SK-N-MC (cell line): Measurements from ENCODE around the gene RPGRIP1L.

Source experiments
- DNase-seq: peaks from one replicate; pipeline ENCODE4 v3.0.0-alpha.2; 2011; ENCODE audit warnings: low read depth, low spot score
- H3K27ac ChIP-seq: fragments of 200-600 bp; sonication (generic); 2 replicates; pipeline ENCODE4 v1.5.1; 2016; ENCODE audit warnings: mixed run types
- H3K36me3 ChIP-seq: fragments of 200-600 bp; sonication (generic); 2 replicates; pipeline ENCODE4 v1.6.1; 2017; ENCODE audit warnings: antibody characterized with exemption, low read length, mixed read lengths; ENCODE audit not compliant: insufficient read depth
- H3K4me3 ChIP-seq: fragments of 200-600 bp; sonication (generic); 2 replicates; pipeline ENCODE4 v1.5.1; 2016
- H3K9ac ChIP-seq: fragments of 200-600 bp; sonication (generic); 2 replicates; pipeline ENCODE4 v1.8.0; 2017; ENCODE audit warnings: mixed run types, mixed read lengths; ENCODE audit not compliant: insufficient read length
- H3K9me3 ChIP-seq: fragments of 200-600 bp; sonication (generic); 2 replicates; pipeline ENCODE4 v1.6.1; 2017; ENCODE audit warnings: low read depth, mild to moderate bottlenecking, antibody characterized with exemption, low read length, moderate library complexity, mixed read lengths
- EZH2 ChIP-seq: fragments of 200-600 bp; sonication (generic); IDR thresholded peaks from one replicate; pipeline ENCODE4 v1.6.1; 2017; ENCODE audit warnings: antibody characterized with exemption
- FOXP2 ChIP-seq: optimal IDR thresholded peaks from 2 replicates; pipeline ENCODE3; 2011; ENCODE audit warnings: mild to moderate bottlenecking, moderate library complexity; ENCODE audit not compliant: insufficient read depth; ENCODE audit errors: extremely low read length, control extremely low read depth
- POLR2AphosphoS5 ChIP-seq: IDR thresholded peaks from 2 replicates; pipeline ENCODE4 v1.6.1; 2012; ENCODE audit warnings: mild to moderate bottlenecking, low read depth, low read length, borderline replicate concordance

The RPGRIP1L gene

GRCh38 chr16:53703590-53704444, at the start of gene RPGRIP1L, which contains the start of gene FTO:
RPGRIP1L (minus strand) TSS chr16:53703859; CDS start chr16:53700723, 3,136 bp downstream.
FTO (plus strand) TSS chr16:53704156.
- peak; percentile 15; the same call in 1 of the 2 replicates for TF ChIP-seq POLR2AphosphoS5
- TF ChIP-seq FOXP2 = no peak

GRCh38 chr16:53753431-53753830, 49.8 kb upstream of the RPGRIP1L start:
- H3K9ac ChIP-seq = no peak overlapping the region
- no peaks in the 10 kb centered on the region for H3K9me3 ChIP-seq
- TF ChIP-seq POLR2AphosphoS5 (no peak), EZH2 (no peak), FOXP2 (no peak)
- no peaks in the 10 kb centered on the region for H3K36me3 ChIP-seq
- no peak overlapping the region for H3K4me3 ChIP-seq
- H3K27ac ChIP-seq = no peak overlapping the region
- no peak for DNase-seq

More at GRCh38 chr16:53703590-53704444, at the start of gene RPGRIP1L, which contains the start of gene FTO:
- DNase-seq = peak; percentile 94
- Histone ChIP-seq H3K27ac (no peak within 1 kb of the TSS), H3K4me3 (peak within 1 kb of the TSS; percentile 89), H3K36me3 (0 out of 2 replicates have a peak, but pooled peaks cover 2% of the 10 kb centered on the region), H3K9ac (peak within 1 kb of the TSS; percentile 83), H3K9me3 (no peaks in the 10 kb centered on the region)

GRCh38 chr16:53752560-53752959, 48.9 kb upstream of the RPGRIP1L start:
- Histone ChIP-seq H3K27ac (no peak overlapping the region), H3K9ac (no peak overlapping the region), H3K36me3 (no peaks in the 10 kb centered on the region), H3K9me3 (no peaks in the 10 kb centered on the region), H3K4me3 (no peak overlapping the region)
- DNase-seq = no peak
- no peak for TF ChIP-seq FOXP2
- no peak for TF ChIP-seq POLR2AphosphoS5
- TF ChIP-seq EZH2 = no peak

GRCh38 chr16:53745753-53746266, 42.2 kb upstream of the RPGRIP1L start:
- no peak overlapping the region for H3K4me3 ChIP-seq
- H3K9ac ChIP-seq = no peak overlapping the region
- no peak for DNase-seq
- H3K27ac ChIP-seq = no peak overlapping the region
- no peaks in the 10 kb centered on the region for H3K36me3 ChIP-seq
- no peaks in the 10 kb centered on the region for H3K9me3 ChIP-seq
- TF ChIP-seq FOXP2 (no peak), POLR2AphosphoS5 (no peak), EZH2 (no peak)

- H3K4me3 ChIP-seq = peak overlapping the region; percentile 33
- TF ChIP-seq POLR2AphosphoS5 (no peak), EZH2 (no peak), FOXP2 (no peak)
- DNase-seq = no peak
- H3K9me3 ChIP-seq = no peaks in the 10 kb centered on the region
- H3K36me3 ChIP-seq = no peaks in the 10 kb centered on the region
- H3K9ac ChIP-seq = no peak overlapping the region
- H3K27ac ChIP-seq = peak overlapping the region; percentile 57; the same call in 1 of the 2 replicates
Observed at GRCh38 chr16:53745086-53745485, 41.4 kb upstream of the RPGRIP1L start.

GRCh38 chr16:53744449-53744848, 40.8 kb upstream of the RPGRIP1L start:
- DNase-seq = no peak
- H3K36me3 ChIP-seq = no peaks in the 10 kb centered on the region
- no peaks in the 10 kb centered on the region for H3K9me3 ChIP-seq
- TF ChIP-seq EZH2 (no peak), FOXP2 (no peak), POLR2AphosphoS5 (no peak)
- no peak overlapping the region for H3K9ac ChIP-seq
- H3K4me3 ChIP-seq = no peak overlapping the region
- H3K27ac ChIP-seq = no peak overlapping the region

- no peak overlapping the region for H3K27ac ChIP-seq
- no peak overlapping the region for H3K4me3 ChIP-seq
- H3K9me3 ChIP-seq = no peaks in the 10 kb centered on the region
- no peak overlapping the region for H3K9ac ChIP-seq
- no peaks in the 10 kb centered on the region for H3K36me3 ChIP-seq
- TF ChIP-seq FOXP2 (no peak), POLR2AphosphoS5 (no peak), EZH2 (no peak)
- no peak for DNase-seq
Observed at GRCh38 chr16:53743149-53743566, 39.5 kb upstream of the RPGRIP1L start.

GRCh38 chr16:53741546-53741945, 37.9 kb upstream of the RPGRIP1L start:
- H3K9me3 ChIP-seq = no peaks in the 10 kb centered on the region
- H3K36me3 ChIP-seq = no peaks in the 10 kb centered on the region
- TF ChIP-seq EZH2 = no peak
- H3K9ac ChIP-seq = no peak overlapping the region
- DNase-seq = no peak
- H3K27ac ChIP-seq = no peak overlapping the region
- no peak overlapping the region for H3K4me3 ChIP-seq
